GM18907 (cell line): ENCODE measurements around the gene AKT1.
"Not testable (repeated sequence)": the region's sequence is repeated elsewhere in the genome, so short reads cannot be mapped to it uniquely, and the experiment has no call there.

Source experiments
- ATAC-seq: cut with Tn5 transposase; IDR thresholded peaks from one replicate; pipeline ENCODE4 v1.9.1; 2021; ENCODE audit warnings: mild to moderate bottlenecking, moderate library complexity; ENCODE audit not compliant: unreplicated experiment

Gene AKT1

DNA sequence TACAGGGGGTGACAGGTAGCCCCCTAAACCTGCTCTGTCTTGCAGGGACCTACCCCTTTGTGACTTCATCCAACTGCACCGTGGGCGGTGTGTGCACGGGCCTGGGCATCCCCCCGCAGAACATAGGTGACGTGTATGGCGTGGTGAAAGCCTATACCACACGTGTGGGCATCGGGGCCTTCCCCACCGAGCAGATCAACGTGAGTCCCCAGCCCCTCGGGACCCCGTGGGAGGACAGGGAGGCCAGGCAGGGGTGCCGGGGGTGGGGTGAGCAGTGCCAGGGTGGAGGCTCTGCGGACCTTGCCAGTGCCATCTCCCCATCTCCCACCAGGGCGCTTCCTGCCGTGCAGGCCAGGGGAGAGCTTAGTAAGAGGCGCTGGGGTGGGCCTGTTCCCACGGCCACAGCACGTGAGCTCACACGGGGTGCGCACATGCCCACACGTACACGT is 53.7 kb downstream of the AKT1 start:
- no peak for ATAC-seq

DNA sequence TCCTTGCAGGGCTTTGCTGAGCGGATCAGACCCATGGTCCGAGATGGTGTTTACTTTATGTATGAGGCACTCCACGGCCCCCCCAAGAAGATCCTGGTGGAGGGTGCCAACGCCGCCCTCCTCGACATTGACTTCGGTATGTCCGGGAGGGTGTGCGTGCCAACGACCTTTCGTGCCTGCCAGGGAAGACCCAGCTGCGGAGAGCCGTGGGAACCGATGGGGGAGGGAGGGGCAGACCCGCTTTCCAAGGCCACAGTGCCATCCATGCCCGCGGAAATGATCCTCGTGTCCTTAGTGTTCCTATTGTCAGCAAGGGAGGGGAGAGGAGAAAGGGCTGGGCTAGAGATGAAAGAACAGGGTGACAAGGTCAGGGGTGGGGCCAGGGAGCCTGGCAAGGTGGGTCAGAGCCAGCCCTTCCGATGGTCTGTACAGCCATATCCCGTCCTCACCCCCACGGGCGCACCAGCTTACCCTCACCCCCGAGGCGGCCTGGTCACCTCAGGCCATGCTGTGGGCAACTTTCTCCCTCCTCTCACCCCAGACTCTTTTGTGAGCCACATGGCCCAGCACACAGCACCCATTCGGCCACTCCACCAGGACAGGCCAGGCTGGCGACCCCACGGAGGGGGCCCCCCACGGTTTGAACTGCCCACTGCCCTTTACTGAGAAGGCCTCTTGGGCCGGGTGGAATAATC is 54.3 kb downstream of the AKT1 start:
- ATAC-seq = no peak

DNA sequence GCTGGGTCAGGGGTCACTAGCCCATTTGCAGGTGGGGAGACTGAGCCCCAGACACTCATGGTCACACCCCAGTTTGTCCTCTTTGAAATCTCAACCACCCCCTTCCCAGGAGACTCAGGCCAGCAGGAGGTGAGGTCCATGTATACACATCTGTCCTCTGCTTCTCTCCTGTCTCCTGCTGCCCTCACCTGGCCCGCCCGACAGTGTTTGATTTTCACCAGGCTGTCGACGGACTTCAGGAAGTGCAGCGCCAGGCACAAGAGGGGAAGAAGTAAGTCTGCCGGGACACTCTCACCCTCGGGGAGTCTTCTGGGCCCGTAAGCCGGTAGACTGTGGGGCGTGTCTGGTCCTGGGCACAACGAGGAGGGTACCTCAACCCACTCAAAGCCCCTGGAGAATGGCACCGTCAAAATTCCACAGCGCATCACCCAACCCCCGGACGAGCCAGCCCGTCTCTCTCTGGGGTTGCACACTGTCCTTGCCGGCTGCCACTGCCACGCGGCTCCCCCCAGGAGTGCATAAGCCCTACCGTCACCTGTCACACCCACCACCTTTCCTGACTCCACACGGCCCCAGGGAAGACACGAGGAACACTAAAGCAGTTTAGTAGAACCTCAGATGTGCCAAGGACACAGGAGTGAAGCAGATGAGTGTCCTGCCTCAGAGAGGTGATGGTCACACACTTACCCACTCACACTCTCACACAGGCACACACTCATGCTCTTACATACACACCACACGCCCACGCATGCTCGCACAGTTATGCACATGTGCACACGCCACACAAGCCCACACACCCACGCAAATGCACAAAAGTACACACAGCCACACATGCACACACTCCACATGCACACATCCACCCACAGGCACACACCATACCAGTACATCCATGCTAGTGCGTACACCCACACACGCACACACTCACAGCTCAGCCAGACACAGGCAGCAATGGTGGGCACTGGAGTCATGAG is 55.7 kb downstream of the AKT1 start:
- ATAC-seq = no peak

DNA sequence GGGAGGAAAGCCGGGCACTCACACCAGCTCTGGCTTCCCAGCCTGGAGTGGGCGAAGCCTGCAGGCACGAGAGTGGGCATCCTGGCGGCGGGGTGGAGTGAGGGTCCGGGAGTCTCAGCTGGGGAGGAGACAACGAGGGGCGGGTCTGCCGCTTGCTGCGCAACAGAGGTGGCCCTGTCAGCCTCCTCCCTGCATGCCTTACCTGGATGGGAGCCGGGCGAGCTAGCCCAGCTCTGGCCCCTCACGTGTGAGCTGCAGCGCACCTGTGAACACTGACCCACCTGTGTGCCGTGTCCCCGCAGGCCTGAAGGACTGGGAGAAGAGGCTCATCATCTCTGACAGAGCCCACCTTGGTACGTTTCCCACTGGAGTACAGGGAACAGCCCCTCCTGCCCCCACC is 56.5 kb downstream of the AKT1 start:
- no peak for ATAC-seq

DNA sequence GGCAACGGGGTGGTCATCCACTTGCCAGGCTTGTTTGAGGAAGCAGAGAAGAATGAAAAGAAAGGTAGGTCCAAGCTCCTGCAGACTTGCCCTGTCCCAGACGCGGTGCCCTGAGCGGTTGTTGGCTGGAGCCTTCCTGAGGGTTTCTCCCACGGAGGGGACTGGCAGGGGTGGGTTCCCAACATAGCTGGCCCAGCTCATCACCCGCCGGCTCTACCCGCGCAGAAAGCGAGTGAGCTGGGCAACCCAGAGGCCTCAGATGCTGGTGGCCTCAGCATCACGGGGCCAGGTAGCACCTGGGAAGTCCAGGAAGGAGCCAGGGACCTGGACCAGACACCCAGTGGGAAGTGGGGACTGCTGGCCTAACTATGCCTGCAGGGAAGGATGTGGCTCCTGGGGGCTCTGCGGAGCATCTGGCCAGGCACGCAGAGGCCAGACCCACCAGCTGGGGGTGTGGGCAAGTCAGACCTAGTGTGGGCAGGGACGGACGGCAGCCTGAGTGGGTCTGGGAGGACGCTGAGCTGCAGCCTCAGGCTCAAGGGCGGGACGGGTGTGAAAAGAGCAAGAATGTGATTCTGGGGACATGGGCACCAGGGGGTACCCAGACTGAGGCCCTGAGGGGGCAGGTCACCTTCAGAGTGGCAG is 57.1 kb downstream of the AKT1 start:
- ATAC-seq = no peak

DNA sequence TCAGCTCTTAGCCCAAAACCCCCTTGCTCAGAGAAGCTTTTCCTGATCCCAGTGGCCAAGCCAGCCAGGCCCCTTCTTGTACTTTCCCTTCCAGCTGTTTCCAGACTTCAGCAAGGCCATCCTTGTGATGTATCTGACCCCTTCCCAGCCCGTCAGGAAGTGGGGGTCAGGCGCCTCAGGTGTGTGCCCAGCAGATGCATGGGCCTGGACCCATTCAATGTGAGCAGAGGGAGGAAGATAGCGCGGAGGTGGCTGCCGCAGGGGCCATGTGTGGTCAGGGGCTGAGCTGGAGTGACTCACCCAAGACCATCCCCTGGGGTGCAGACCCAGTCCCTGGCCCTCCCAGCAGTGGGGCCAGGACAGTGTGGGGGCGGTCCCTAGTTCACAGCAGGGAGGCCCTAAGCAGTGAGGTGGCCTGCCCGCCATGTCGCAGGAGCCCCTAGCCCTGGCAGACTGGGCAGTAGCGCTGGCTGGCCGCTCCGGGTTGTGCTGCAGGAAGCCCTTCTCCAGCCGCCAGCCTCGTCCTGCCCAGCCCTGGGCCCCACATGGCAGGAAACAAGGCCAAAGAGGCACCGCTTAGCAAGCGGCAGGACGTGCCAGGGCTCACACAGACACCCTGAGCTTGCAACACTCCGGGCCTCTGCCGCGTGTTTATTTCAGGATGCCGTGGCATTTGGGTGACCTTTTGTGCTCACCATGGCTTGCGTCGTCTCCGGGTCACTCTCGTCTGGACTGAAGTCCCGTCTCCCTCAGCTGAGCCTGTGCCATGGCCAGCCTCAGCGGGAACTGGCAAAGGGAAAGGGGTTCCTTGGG is 59.5 kb downstream of the AKT1 start:
- ATAC-seq = no peak

DNA sequence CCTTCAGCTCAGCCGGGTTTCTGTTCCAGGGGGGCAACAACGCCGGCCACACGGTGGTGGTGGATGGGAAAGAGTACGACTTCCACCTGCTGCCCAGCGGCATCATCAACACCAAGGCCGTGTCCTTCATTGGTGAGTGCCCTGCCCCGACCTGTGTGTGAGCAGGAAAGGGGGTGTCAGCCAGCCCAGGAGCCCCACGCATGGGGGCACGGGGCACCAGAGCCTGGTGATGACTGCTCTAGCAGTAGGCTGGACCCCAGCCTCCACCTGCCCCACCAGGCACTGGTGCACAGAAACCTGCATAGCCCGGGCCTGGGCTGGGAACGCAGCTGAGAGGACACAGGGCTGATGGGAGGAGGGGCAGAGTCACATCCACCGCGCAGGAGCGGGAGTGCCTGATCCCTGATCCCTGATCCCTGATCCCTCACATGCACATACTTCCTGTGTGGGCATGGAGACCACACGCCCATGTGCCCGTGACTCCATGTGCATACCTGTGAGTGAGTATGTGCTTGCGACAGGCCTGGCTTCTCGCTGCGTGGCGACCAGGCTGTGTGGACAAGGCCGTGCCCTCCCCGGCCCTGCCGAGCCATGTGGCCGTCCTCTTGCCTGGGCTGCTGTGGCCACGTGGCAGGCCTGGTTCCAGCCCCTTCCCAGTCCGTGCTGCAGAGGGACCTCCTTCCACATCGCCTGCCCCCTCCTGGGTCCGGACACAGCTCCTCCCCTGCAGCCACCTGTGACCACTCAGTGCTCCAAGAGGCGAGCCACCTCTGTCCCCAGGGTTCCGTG is 60.4 kb downstream of the AKT1 start:
- no peak for ATAC-seq

DNA sequence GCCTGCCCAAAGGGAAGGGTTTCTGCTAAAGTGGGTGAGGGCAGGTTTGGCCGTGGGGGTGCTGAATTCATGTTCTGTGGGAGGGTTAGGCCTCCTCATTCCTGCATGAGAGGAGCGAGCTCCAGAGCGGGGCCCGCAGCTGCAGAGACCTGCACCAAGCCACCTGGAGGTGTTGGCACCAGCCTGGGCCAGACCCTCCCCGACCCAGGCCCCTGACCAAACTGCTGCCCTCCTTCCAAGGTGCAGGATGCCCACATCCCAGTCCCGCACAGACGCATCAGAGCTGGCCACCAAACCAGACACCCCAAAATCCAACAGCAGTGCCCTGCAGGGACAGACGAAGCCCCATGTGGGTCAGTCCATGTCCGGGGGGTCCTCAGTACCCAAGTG is 61.0 kb downstream of the AKT1 start:
- ATAC-seq = no peak

DNA sequence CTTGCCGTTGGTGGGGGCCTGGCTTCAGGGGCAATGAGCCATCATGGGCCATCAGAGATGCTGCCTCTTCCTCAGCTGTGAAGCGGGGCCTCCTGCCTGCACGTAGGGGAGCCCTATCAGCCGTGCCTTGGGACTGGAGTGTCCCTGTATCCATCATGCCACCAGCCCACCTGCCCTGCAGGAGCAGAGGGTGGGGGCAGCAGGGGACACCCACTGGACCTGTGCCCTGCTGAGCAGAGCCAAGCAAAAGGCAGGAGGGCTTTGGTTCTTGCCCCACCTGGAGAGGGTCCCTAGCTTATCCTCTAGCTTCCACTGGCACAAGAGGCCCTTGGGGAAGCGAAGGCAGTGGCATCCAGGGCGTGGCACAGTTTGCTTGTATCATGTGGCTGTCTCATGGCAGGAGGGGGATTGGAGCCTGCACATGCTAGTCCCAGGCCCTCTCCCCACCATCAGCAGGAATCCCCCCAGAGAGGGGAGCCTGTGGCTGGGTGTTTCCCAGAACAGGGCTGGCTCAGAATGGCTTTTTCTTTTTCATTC is 61.4 kb downstream of the AKT1 start:
- ATAC-seq = no peak

DNA sequence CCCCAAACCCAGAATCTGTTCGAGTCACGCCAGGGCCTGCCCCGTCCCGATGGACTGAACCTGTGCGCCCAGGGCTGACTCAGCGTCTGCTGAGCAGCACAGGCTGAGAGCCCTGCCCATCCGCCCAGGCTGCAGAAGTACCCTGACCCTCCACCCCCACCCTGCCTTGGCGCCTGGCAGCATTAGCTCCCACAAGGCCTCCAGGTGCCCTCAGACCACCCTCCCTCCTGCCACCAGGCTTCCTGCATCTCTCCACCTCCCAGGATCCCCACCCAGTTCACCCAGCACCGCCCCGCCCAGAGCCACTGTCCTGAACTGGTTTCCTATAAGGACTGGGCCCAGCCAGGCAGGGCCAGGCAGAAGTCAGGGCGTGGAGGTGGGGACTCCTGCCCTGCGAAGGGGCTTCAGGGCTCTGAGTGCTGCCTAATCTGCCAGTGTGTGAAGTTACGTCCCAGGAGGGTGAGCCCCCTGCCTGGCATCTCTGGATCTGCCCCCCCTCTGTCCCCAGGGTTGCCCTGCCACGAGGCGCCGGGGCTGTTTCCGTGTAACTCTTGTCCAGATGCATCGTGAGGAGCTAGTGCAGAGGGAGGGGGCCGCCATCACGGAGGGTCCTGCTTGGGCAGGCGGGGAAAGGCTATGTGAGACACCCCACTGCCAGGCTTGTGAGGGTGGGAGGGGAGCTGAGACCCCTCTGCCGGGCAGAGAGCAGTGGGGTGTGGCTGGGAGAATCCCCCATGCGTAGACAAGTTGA is 62.4 kb downstream of the AKT1 start:
- ATAC-seq = no peak

DNA sequence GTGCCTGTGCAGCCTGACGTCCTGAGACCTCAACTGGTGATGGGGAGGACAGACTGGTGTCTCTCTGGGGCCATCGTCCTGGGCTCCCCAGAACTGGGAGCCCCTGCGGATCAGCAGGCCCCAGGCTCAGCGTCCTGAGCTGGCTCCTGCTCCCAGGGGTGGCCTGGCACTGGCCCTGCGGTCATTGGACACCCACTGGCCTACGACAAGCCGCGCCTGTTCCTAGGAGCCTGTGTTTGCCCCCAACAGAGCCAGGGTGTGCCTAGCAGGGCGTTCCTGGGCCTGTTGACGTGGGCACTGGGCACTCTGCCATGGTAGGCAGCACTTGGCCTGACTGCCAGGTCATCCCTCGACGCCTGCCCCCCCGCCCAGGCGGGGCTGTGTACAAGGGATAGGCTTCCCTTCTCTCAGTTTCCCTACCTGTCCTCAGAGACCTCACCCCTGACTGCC is 63.2 kb downstream of the AKT1 start:
- no peak for ATAC-seq

DNA sequence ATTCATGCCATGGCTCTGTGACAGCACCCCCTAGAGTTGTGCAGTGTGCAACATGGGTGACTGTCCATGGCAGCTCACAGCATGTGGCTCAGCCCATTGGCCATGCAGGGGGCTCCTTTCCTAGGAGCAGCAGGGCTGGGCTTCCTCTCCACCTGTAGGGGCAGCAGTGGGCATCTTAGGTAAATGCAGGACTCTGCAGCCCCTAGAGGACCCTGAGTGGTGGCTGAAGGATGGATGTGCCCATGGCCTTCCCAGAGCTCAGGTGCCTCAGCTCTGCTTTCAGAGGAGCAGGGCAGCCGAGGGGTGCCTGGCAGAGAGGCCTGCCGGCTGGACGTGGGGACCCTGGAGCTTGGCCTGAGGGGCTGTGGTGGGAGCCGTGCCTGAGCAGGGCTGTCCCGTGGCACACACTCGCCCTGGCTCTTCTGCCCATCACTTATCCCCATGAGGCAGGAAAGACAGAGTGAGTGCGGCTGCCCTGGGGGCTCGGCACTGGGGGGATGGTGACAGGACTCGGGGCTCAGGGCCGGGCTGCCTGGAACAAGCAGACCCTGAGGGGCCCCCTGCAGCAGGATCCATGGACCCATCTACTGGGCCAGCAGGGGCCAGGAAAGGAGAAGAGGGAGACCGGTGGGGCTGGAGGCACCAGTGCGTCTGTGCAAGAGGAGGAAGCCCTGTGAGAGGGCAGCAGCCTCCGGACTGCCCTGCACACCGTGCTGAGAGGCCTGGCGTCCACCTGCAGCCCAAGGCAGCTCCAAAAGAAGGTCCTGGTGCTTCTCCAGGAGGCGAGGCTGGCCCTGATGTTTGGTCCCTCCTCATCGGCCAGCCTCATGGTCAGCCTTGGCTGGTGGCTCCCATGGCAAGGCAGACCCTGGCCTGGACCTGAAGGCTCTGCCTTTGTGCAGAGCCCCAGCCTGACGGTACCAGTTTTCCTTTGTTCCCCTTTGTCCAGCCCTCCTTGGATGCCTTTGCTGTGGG is 63.9 kb downstream of the AKT1 start:
- ATAC-seq = no peak

DNA sequence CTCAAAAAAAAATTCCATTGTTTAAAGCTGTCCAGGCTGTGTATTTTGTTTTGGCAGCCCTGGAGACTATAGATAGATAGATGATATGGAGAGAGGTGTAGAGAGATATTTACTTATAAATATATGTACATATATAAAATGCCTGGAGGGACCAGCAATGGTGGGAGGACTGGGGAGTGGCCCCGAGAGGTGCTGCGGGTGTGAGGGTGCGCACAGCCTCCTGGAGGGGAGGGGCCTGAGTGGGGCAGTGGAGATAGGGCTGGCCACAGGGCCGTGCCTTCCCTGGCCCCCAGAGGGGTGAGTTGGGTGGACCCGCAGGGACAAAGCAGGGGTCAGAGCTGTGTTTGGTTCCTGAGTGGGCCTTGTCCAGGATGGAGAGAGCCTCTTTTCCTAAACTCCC is 65.1 kb downstream of the AKT1 start:
- ATAC-seq = no peak

DNA sequence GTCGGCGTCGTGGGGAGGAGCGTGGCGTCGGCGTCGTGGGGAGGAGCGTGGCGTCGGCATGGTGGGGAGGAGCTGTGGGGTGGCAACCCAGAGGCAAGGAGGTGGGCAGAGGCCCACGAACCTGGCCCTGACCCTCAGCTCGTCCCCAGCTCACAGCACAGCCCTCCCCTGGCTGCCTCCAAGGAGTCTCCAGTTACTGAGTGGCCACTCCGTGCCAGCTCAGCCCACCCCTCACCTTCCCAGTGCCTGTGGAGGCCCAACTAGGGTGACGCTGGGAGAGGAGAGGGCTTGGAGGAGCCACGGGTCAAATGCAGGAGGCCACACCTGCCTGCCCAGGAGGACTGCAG is 65.7 kb downstream of the AKT1 start:
- ATAC-seq = no peak

DNA sequence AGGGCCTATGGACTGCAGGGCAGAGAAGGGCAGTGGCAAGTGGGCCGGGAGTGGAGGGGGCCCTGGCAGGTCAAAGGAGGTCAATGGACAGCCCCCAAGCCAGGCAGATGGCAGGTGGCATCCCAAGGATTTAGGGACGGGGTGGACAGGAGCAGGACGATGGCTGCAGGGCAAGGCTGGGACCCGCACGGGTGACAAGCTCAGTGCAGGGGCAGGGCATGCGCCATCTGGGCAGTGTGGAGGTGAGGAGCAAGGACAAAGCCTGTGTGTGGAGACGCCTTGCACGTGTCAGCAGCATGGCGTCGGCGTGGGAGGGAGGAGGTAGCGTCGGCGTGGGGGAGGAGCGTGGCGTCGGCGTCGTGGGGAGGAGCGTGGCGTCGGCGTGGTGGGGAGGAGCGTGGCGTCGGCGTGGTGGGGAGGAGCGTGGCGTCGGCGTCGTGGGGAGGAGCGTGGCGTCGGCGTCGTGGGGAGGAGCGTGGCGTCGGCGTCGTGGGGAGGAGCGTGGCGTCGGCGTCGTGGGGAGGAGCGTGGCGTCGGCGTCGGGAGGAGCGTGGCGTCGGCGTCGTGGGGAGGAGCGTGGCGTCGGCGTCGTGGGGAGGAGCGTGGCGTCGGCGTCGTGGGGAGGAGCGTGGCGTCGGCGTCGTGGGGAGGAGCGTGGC is 66.2 kb downstream of the AKT1 start:
- not testable (repeated sequence) for ATAC-seq

DNA sequence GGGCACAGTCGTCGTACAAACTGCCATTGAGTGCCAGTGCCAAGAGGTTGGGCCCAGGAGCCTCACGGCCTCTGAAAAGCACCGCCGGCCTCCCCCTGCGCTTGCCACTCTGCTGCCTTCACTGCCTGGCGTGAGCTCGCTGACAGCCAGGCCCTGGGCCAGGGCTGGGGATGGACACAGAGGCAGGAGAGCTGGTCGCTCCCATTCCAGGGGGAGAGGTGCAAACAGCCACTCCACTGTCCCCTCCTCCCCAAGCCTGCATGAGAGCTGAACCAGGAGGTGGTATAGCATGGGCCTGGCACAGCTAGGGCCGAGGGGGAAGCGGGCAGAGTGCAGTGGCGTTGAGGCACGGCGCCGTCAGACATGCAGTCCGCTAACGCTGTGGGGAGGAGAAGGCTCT is 66.9 kb downstream of the AKT1 start:
- ATAC-seq = no peak
